GM19372 (cell line): ENCODE results near the gene TENM3.
"Not testable (repeated sequence)": the region's sequence is repeated elsewhere in the genome, so short reads cannot be mapped to it uniquely, and the experiment has no call there.

Experiments used
- ATAC-seq: cut with Tn5 transposase; IDR thresholded peaks from one replicate; pipeline ENCODE4 v1.9.1; 2021; ENCODE audit warnings: mild to moderate bottlenecking, low read depth, moderate library complexity; ENCODE audit not compliant: unreplicated experiment

The TENM3 gene

GRCh38 chr4:182384631-182385091 lies 141.5 kb downstream of the TENM3 start:
- ATAC-seq, result no peak

- ATAC-seq, result peak; percentile 73
Measured at GRCh38 chr4:182385897-182386296, 142.7 kb downstream of the TENM3 start.

GRCh38 chr4:182386576-182386975 lies 143.4 kb downstream of the TENM3 start:
- not testable (repeated sequence) for ATAC-seq

GRCh38 chr4:182391111-182391684 lies 148.0 kb downstream of the TENM3 start:
- no peak for ATAC-seq

- ATAC-seq, result no peak
Measured at GRCh38 chr4:182394181-182394580, 151.0 kb downstream of the TENM3 start.

- no peak for ATAC-seq
Measured at GRCh38 chr4:182400081-182400480, 156.9 kb downstream of the TENM3 start.

- no peak for ATAC-seq
Measured at GRCh38 chr4:182400790-182401189, 157.6 kb downstream of the TENM3 start.

- ATAC-seq, result no peak
Measured at GRCh38 chr4:182404376-182404775, 161.2 kb downstream of the TENM3 start.

GRCh38 chr4:182405087-182405486 lies 161.9 kb downstream of the TENM3 start:
- ATAC-seq, result no peak

- no peak for ATAC-seq
Measured at GRCh38 chr4:182409271-182409670, 166.1 kb downstream of the TENM3 start.

GRCh38 chr4:182411391-182411790 lies 168.2 kb downstream of the TENM3 start:
- no peak for ATAC-seq

GRCh38 chr4:182413550-182413949 lies 170.3 kb downstream of the TENM3 start:
- ATAC-seq, result no peak

GRCh38 chr4:182415116-182415515 lies 171.9 kb downstream of the TENM3 start:
- ATAC-seq, result no peak

- no peak for ATAC-seq
Measured at GRCh38 chr4:182416067-182416466, 172.9 kb downstream of the TENM3 start.

- no peak for ATAC-seq
Measured at GRCh38 chr4:182418054-182418734, 175.0 kb downstream of the TENM3 start.

GRCh38 chr4:182420189-182420588 lies 177.0 kb downstream of the TENM3 start:
- ATAC-seq, result no peak

- no peak for ATAC-seq
Measured at GRCh38 chr4:182421753-182422152, 178.6 kb downstream of the TENM3 start.

- no peak for ATAC-seq
Measured at GRCh38 chr4:182425302-182425701, 182.1 kb downstream of the TENM3 start.

GRCh38 chr4:182426901-182427300 lies 183.7 kb downstream of the TENM3 start:
- no peak for ATAC-seq

- no peak for ATAC-seq
Measured at GRCh38 chr4:182427554-182427953, 184.4 kb downstream of the TENM3 start.

GRCh38 chr4:182429896-182430295 lies 186.7 kb downstream of the TENM3 start:
- ATAC-seq, result no peak

- no peak for ATAC-seq
Measured at GRCh38 chr4:182432819-182433218, 189.6 kb downstream of the TENM3 start.
